SU-DHL-6 (cell line): ENCODE results near the gene GPR55.

ENCODE experiments used
- H2AFZ ChIP-seq: fragments of 200-600 bp; sonication (generic); 2 replicates; pipeline ENCODE4 v1.6.1; 2014; ENCODE audit warnings: low read depth, mild to moderate bottlenecking, moderate library complexity, mixed read lengths, antibody characterized with exemption, low read length; ENCODE audit not compliant: severe bottlenecking
- H3F3A ChIP-seq: fragments of 200-600 bp; shearing (Covaris generic); 2 replicates; pipeline ENCODE4 v1.6.0; 2016; ENCODE audit warnings: antibody characterized with exemption, mild to moderate bottlenecking; ENCODE audit not compliant: insufficient read depth
- H3K27ac ChIP-seq: fragments of 200-600 bp; sonication (generic); 2 replicates; pipeline ENCODE4 v1.5.1; 2016; ENCODE audit warnings: low read depth, mild to moderate bottlenecking, low read length, moderate library complexity, mixed read lengths
- H3K27me3 ChIP-seq: fragments of 200-600 bp; sonication (generic), shearing (Covaris generic); 2 replicates; pipeline ENCODE4 v1.6.0; 2014; ENCODE audit warnings: mild to moderate bottlenecking, low read length
- H3K36me3 ChIP-seq: fragments of 200-600 bp; sonication (generic); 2 replicates; pipeline ENCODE4 v1.6.1; 2014; ENCODE audit warnings: mild to moderate bottlenecking, low read length, mixed read lengths
- H3K4me2 ChIP-seq: fragments of 300-600, 200-600 bp; shearing (Covaris generic), sonication (generic); 2 replicates; pipeline ENCODE4 v1.6.0; 2014; ENCODE audit warnings: low read length, low read depth, mild to moderate bottlenecking; ENCODE audit not compliant: poor library complexity, severe bottlenecking
- H3K4me3 ChIP-seq: fragments of 200-600 bp; sonication (generic); 2 replicates; pipeline ENCODE4 v1.5.1; 2014; ENCODE audit warnings: antibody characterized with exemption, low read length, mild to moderate bottlenecking, mixed read lengths; ENCODE audit not compliant: insufficient read depth, poor library complexity, severe bottlenecking
- H3K79me2 ChIP-seq: fragments of 200-600 bp; sonication (generic); 2 replicates; pipeline ENCODE4 v1.6.1; 2014; ENCODE audit warnings: mild to moderate bottlenecking, low read length, moderate library complexity; ENCODE audit not compliant: insufficient read depth
- H3K9ac ChIP-seq: fragments of 200-600 bp; sonication (generic); 2 replicates; pipeline ENCODE4 v1.7.0; 2014; ENCODE audit warnings: mild to moderate bottlenecking, low read length
- H3K9me2 ChIP-seq: fragments of 200-600 bp; sonication (generic); replicated peaks from 2 replicates; pipeline ENCODE4 v1.6.1; 2014; ENCODE audit warnings: low read length; ENCODE audit not compliant: insufficient read depth
- H3K9me3 ChIP-seq: fragments of 200-600 bp; sonication (generic); 2 replicates; pipeline ENCODE4 v1.6.1; 2014; ENCODE audit warnings: low read length, mixed read lengths; ENCODE audit not compliant: insufficient read depth
- H4K20me1 ChIP-seq: fragments of 200-600 bp; sonication (generic); 2 replicates; pipeline ENCODE4 v1.6.1; 2014; ENCODE audit warnings: low read depth, mild to moderate bottlenecking, antibody characterized with exemption, low read length, moderate library complexity, mixed read lengths
- CTCF ChIP-seq: fragments of 200-600 bp; sonication (generic); IDR thresholded peaks from one replicate; pipeline ENCODE4 v1.5.1; 2017; ENCODE audit warnings: antibody characterized with exemption, mild to moderate bottlenecking, low read length, moderate library complexity; ENCODE audit not compliant: insufficient read depth, poor library complexity, severe bottlenecking
- EZH2phosphoT487 ChIP-seq: fragments of 200-600 bp; sonication (generic), shearing (Covaris generic); conservative IDR thresholded peaks from 2 replicates; pipeline ENCODE4 v1.6.1; 2018; ENCODE audit warnings: mild to moderate bottlenecking, antibody characterized with exemption, low read length, moderate library complexity, mixed read lengths

GPR55 gene

GRCh38 chr2:230930149-230930780 lies 5.2 kb upstream of the GPR55 start:
- TF ChIP-seq EZH2phosphoT487 (no peak), CTCF (no peak)

GRCh38 chr2:230929381-230930148 lies 4.5 kb upstream of the GPR55 start:
- Histone ChIP-seq H3K9ac (no peak overlapping the region), H3K79me2 (no peaks in the 10 kb centered on the region), H3K9me2 (no peaks in the 10 kb centered on the region), H4K20me1 (no peaks in the 10 kb centered on the region), H3K27me3 (no peaks in the 10 kb centered on the region), H2AFZ (no peak overlapping the region), H3K4me3 (no peak overlapping the region), H3F3A (no peaks in the 10 kb centered on the region), H3K36me3 (no peaks in the 10 kb centered on the region), H3K4me2 (no peak overlapping the region), H3K9me3 (no peaks in the 10 kb centered on the region), H3K27ac (no peak overlapping the region)
- TF ChIP-seq CTCF (no peak), EZH2phosphoT487 (no peak)

More at GRCh38 chr2:230930149-230930780, 5.2 kb upstream of the GPR55 start:
- no peak overlapping the region for H3K27ac ChIP-seq
- H3K27me3 ChIP-seq: no peaks in the 10 kb centered on the region
- H3K9ac ChIP-seq: no peak overlapping the region
- no peak overlapping the region for H3K4me2 ChIP-seq
- H3K4me3 ChIP-seq: no peak overlapping the region
- no peaks in the 10 kb centered on the region for H3K9me3 ChIP-seq
- no peaks in the 10 kb centered on the region for H4K20me1 ChIP-seq
- no peaks in the 10 kb centered on the region for H3K36me3 ChIP-seq
- no peaks in the 10 kb centered on the region for H3F3A ChIP-seq
- no peaks in the 10 kb centered on the region for H3K9me2 ChIP-seq
- no peaks in the 10 kb centered on the region for H3K79me2 ChIP-seq
- no peak overlapping the region for H2AFZ ChIP-seq

GRCh38 chr2:230928701-230929380 lies 3.8 kb upstream of the GPR55 start:
- H3K4me3 ChIP-seq: no peak overlapping the region
- no peaks in the 10 kb centered on the region for H3F3A ChIP-seq
- no peak overlapping the region for H3K4me2 ChIP-seq
- no peak overlapping the region for H3K9ac ChIP-seq
- H3K79me2 ChIP-seq: no peaks in the 10 kb centered on the region
- no peaks in the 10 kb centered on the region for H3K9me3 ChIP-seq
- no peak overlapping the region for H3K27ac ChIP-seq
- no peaks in the 10 kb centered on the region for H3K36me3 ChIP-seq
- H3K27me3 ChIP-seq: no peaks in the 10 kb centered on the region
- no peak overlapping the region for H2AFZ ChIP-seq
- TF ChIP-seq EZH2phosphoT487 (no peak), CTCF (no peak)
- H4K20me1 ChIP-seq: no peaks in the 10 kb centered on the region
- H3K9me2 ChIP-seq: no peaks in the 10 kb centered on the region
